ENCODE measurements around the gene COL3A1.

Gene COL3A1

GRCh38 chr2:188974164-188974563 is at the start of gene COL3A1:
COL3A1 (plus strand) TSS chr2:188974373; CDS start chr2:188974490, 117 bp downstream.
- DNase-seq: no peak

GRCh38 chr2:188928643-188929042 is 45.5 kb upstream of the COL3A1 start:
- no peak for DNase-seq

GRCh38 chr2:188931361-188931760 is 42.8 kb upstream of the COL3A1 start:
- no peak for DNase-seq

DNA sequence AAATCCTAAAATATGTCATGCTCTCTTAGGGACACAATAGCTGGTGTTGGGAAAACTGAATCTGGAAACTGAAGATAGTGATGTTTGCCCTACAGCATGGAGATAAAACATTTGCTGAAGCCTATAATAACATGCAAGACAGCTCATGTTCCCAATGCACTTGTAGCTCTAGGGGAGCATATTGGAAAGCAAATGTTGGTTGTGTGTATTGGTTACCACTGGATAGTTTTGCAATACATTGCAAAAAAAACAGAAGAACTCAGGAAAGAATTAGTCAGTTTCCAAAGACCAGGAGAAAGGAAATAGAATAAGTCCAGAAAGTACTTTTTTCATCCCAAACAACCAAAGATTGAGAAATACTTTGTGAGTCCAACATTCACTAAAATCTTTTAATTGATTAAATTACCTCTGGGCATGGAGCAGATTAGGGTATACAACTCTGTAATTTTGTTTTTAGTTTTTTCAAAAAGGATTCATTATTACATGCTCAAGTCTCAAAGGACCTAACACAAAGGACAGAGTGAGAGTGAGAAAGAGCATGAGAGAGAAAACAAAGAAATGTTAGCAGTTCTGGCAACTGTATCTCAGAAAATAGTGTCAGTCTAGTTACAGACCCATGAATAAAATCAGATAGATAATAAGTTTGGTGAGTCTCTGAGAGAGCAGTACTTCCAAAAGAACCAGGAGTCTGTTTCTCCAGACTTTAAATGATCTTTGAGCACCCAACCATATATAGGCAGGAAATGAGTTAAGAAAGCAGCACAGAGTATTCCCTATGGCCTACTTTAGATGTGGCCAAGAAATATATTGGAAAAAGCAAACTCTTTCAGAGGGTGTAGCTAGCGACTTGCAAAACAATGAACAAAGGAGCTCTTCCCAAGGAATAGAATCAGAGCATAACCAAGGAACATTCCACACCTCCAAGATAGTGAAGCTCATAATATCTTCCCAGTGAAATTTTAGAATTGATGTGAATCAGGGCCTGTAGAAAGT is 36.6 kb upstream of the COL3A1 start:
- DNase-seq: no peak

- no peak for DNase-seq
These were observed 34.0 kb upstream of the COL3A1 start for GRCh38 chr2:188940171-188940570.

DNA sequence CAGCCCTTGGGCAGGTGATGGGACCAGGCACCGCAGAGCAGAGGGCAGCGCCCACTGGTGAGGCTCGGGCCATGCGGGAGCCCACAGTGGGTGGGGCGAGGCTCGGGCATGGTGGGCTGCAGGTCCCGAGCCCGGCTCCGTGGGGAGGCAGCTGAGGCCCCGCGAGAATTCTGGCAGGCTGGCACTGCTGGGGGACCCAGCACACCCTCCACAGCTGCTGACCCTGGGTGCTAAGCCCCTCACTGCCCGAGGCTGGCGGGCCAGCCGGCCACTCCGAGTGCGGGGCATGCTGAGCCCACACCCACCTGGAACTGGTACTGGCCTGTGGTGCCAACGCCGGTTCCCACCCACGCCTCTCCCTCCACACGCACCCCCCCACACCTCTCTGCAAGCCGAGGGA is 29.7 kb upstream of the COL3A1 start:
- DNase-seq: no peak

DNA sequence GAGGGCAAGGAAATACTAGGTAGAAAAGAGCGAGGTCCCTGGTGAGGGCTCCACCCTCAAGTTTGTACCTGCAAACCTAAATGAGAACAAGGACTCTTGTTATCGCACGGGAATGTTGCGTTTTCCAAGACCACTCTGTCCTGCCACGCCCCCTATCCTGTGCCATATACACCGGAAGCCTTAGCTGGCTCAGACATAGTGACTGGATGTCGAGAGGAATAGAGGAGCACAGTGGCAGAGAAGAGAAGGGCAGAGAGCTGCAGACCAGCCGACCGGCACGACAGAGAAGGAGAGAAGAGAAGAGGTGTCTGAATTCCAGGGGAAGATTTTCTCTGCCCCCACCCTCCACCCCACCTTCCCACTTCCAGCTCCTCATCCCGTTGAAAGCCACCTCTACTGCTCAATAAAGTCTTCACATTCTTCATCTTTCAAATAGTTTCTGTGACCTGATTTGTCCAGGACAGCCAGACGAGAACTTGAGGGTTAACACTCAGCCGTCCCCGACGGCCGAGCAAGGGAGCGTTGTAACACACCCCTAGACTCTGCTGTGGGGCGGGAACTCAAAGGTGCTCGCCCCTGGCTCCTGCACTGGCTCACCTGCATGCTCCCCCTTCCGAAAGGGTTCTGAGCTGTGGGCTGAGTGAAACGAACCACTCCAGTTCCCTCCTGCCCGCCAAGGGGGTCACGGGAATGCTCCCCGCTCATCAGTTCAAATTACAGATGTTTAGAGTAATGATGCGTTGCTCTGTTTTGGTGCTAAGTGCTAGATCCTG is 24.9 kb upstream of the COL3A1 start:
- no peak for DNase-seq

GRCh38 chr2:188952901-188953300 is 21.3 kb upstream of the COL3A1 start:
- no peak for DNase-seq

DNA sequence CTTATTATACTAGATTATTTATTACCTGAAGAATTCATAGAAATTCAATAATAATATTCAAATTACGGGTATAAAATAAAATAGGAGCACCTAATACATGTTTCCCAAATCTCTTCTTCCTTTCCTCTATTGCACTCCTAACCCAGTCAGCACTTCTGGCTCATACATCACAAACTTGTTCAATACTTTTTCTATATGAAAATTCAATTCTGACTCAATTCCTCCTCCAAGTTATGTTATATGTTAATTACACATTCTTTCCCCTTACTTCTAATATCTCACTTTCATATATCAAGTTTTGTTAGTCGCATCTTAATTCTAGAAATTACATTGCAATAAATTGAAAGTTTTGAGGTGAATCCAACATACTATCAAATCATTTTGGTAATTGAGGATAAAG is 17.9 kb upstream of the COL3A1 start:
- no peak for DNase-seq

- no peak for DNase-seq
These were observed 17.2 kb upstream of the COL3A1 start for GRCh38 chr2:188956961-188957360.

DNA sequence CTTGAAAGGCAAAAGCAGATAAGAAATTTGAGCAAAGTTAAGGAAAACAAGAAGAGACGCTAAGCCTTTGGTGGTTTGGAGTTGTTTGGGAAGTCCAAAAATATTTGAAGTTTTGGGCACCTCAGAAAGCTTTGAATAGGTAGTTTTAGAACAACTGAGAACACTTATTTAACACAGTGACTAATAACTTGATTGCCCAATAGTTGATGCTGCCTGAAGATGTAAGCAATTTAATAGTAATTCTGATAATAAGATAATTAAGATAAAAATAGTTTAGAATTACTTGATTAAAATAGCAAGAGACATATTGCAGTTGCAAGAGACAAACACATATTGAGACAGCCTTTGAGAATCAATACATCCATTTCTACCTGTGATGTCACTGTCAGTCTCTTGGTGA is 16.5 kb upstream of the COL3A1 start:
- no peak for DNase-seq

GRCh38 chr2:188963741-188964140 is 10.4 kb upstream of the COL3A1 start:
- no peak for DNase-seq

GRCh38 chr2:188964976-188965546 is 9.1 kb upstream of the COL3A1 start:
- DNase-seq: no peak

DNA sequence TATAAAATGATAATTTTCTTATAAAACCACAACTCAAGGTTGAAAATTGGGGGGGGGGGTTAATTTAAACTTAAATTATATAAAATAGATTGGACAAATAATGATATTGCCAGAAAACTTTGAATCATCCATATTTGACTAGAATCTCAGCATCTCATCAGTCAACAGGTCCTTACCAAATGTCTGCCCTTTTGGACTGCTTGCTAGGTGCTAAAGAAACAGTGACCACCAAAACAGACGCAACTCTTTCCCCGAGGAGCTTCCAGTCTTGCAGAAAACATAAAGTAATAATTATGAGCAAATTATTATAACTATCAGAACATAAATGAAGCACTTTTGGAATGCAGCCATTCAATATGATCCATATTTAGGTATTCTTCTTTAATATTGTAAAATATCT is 8.6 kb upstream of the COL3A1 start:
- DNase-seq: no peak

DNA sequence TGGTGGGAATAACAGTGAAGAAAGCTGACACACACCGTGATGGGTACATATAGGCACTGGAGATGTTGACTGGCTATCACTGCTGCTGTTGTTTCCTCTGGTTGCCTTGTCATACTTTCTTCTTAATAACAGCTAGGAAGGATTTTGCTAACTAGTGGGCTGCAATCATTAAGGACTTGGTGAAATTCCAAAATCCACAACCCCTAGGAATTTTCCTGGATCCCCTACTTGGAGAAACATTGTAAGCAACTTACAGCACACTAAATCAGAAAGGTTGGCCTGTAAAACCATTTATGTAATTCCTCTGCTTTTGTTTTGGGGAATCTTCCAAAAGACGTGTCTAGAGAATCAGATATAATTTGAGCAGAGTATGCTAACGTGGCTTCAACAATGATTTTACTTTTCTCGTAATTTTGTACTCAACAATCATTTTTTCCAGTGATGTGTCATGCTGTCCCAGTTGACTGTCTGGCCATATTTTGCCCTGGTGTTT is 8.0 kb upstream of the COL3A1 start:
- DNase-seq: no peak

- DNase-seq: no peak
These were observed 7.3 kb upstream of the COL3A1 start for GRCh38 chr2:188966728-188967440.

GRCh38 chr2:188969236-188969635 is 4.9 kb upstream of the COL3A1 start:
- no peak for DNase-seq

GRCh38 chr2:188969651-188970050 is 4.5 kb upstream of the COL3A1 start:
- no peak for DNase-seq

- no peak for DNase-seq
These were observed 4.0 kb upstream of the COL3A1 start for GRCh38 chr2:188970211-188970610.

GRCh38 chr2:188971432-188971861 is 2.7 kb upstream of the COL3A1 start:
- no peak for DNase-seq

DNA sequence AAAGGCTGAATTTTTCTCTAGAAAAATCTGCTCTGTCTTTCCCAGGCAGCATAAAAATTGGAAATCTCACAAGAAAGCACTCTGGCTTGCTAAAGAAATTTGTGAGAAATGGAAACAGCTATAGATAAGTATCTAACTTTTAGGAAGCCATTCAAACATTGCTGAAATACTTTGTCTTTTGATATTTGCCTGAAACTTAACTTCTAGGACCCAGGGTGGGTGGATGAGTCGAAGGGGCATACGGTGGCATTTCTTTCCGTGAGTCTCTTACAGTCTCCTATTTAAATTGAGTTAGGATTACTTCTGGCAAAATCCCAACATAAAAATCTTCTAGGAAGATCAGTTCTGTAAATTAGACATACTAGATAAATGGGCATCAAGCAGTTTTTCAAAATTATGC is 532 bp upstream of the COL3A1 start:
- no peak for DNase-seq

- no peak for DNase-seq
These were observed 1.4 kb downstream of the COL3A1 start for GRCh38 chr2:188975497-188976102.

Measured in SHP77 (cell line).